Vagina (tissue), 2 donors: ENCODE results near the gene DLG2. TPM values are rescaled to one million over a fixed set of nuclear protein-coding genes. Genes with fewer than 3 reads are reported as not detected.

Experiments
- DNase-seq, 2 donors: peaks; one replicate each; pipeline ENCODE4 v3.0.0-alpha.2; 2017; ENCODE audit errors: extremely low spot score in 2 of 2
- H3K27ac ChIP-seq: fragments of 200-600 bp; sonication (generic); one replicate; pipeline ENCODE4 v1.5.1; 2019
- H3K27me3 ChIP-seq: fragments of 200-600 bp; sonication (generic); one replicate; pipeline ENCODE4 v1.5.1; 2019
- H3K36me3 ChIP-seq, 2 donors: fragments of 200-600 bp; sonication (generic); one replicate each; pipeline ENCODE4 v1.5.1; 2017 to 2019
- H3K4me1 ChIP-seq: fragments of 200-600 bp; sonication (generic); one replicate; pipeline ENCODE4 v1.5.1; 2019
- H3K4me3 ChIP-seq, 2 donors: fragments of 200-600 bp; sonication (generic); 1 replicate in 1 of 2; 2 replicates in 1 of 2; pipeline ENCODE4 v1.5.1; 2016 to 2019
- H3K9me3 ChIP-seq: fragments of 200-600 bp; sonication (generic); one replicate; pipeline ENCODE4 v1.5.1; 2019
- CTCF ChIP-seq, 3 experiments: fragments of 450-650 bp in 2 of 3; fragments of 200-600 bp in 1 of 3; sonication (generic) in 1 of 3; IDR thresholded peaks; one replicate each; pipeline ENCODE4 v1.5.1; 2017 to 2019; ENCODE audit warnings: antibody characterized with exemption in 3 of 3, mild to moderate bottlenecking in 2 of 3, moderate library complexity in 2 of 3
- POLR2A ChIP-seq, 2 donors: fragments of 450-650 bp; IDR thresholded peaks; one replicate each; pipeline ENCODE4 v1.6.1; 2017; ENCODE audit warnings: antibody characterized with exemption in 2 of 2, mild to moderate bottlenecking in 2 of 2, moderate library complexity in 2 of 2
- POLR2AphosphoS5 ChIP-seq, 2 donors: sonication (generic); formaldehyde crosslinking; IDR thresholded peaks; one replicate each; pipeline ENCODE4 v1.9.0; 2017; ENCODE audit warnings: antibody characterized with exemption in 2 of 2, mild to moderate bottlenecking in 2 of 2, low read depth in 1 of 2; ENCODE audit not compliant: insufficient read depth in 1 of 2
- intact Hi-C: fragments of 100-400 bp; cut with DNase I; formaldehyde crosslinking; loops from one replicate; pipeline ENCODE4 v1.15.1; 2023
- total RNA-seq: library from RNA; depleted of rRNA; stranded (reverse); fragments of >200 nt; gene quantifications from one replicate; pipeline ENCODE4 v1.2.3, GENCODE V29; 2016

DLG2 gene
- total RNA-seq, 1 donor from 2014 or later: 10.1 TPM

GRCh38 chr11:83557653-83558052 is 2069.5 kb downstream of the DLG2 start:
- Histone ChIP-seq H3K9me3 (no peaks in the 10 kb centered on the region), H3K36me3 (no peaks in the 10 kb centered on the region), H3K4me1 (no peaks in the 10 kb centered on the region), H3K27me3 (no peaks in the 10 kb centered on the region), H3K27ac (no peak overlapping the region), H3K4me3 (no peak overlapping the region)
- intact Hi-C loops: no loop called here
- no peak for TF ChIP-seq POLR2A (IDR thresholded peaks at IDR 0.05)
- DNase-seq: no peak

- Histone ChIP-seq H3K4me3 (no peak overlapping the region), H3K36me3 (no peaks in the 10 kb centered on the region), H3K9me3 (no peaks in the 10 kb centered on the region), H3K27me3 (no peaks in the 10 kb centered on the region), H3K4me1 (no peaks in the 10 kb centered on the region), H3K27ac (no peak overlapping the region)
- no peak for TF ChIP-seq CTCF (IDR thresholded peaks at IDR 0.05)
- no peak for TF ChIP-seq POLR2AphosphoS5 (IDR thresholded peaks at IDR 0.05; ENCODE audit: insufficient read depth in 1 of 2, low read depth in 1 of 2)
- TF ChIP-seq POLR2A (IDR thresholded peaks at IDR 0.05): no peak
- DNase-seq: no peak
- intact Hi-C loops: no loop called here
These were observed 2072.3 kb downstream of the DLG2 start for GRCh38 chr11:83554876-83555275.

GRCh38 chr11:83549984-83550667 is 2077.0 kb downstream of the DLG2 start:
- no peaks in the 10 kb centered on the region for H3K9me3 ChIP-seq
- no peak for DNase-seq
- H3K4me3 ChIP-seq: no peak overlapping the region
- H3K27ac ChIP-seq: no peak overlapping the region
- H3K36me3 ChIP-seq: no peaks in the 10 kb centered on the region
- no peaks in the 10 kb centered on the region for H3K27me3 ChIP-seq
- H3K4me1 ChIP-seq: no peaks in the 10 kb centered on the region
- TF ChIP-seq POLR2AphosphoS5 (IDR thresholded peaks at IDR 0.05; ENCODE audit: insufficient read depth in 1 of 2, low read depth in 1 of 2) (no peak), CTCF (IDR thresholded peaks at IDR 0.05) (no peak), POLR2A (IDR thresholded peaks at IDR 0.05) (no peak)
- intact Hi-C loops: no loop called here

- DNase-seq: no peak
- intact Hi-C loops: no loop called here
- Histone ChIP-seq H3K4me3 (no peak overlapping the region), H3K27ac (no peak overlapping the region), H3K36me3 (no peaks in the 10 kb centered on the region), H3K4me1 (no peaks in the 10 kb centered on the region), H3K27me3 (no peaks in the 10 kb centered on the region), H3K9me3 (no peaks in the 10 kb centered on the region)
- TF ChIP-seq CTCF (IDR thresholded peaks at IDR 0.05) (no peak), POLR2AphosphoS5 (IDR thresholded peaks at IDR 0.05; ENCODE audit: insufficient read depth in 1 of 2, low read depth in 1 of 2) (no peak), POLR2A (IDR thresholded peaks at IDR 0.05) (no peak)
These were observed 2080.8 kb downstream of the DLG2 start for GRCh38 chr11:83546368-83546767.

GRCh38 chr11:83545494-83546260 is 2081.5 kb downstream of the DLG2 start:
- H3K9me3 ChIP-seq: no peaks in the 10 kb centered on the region
- peaks cover 5% of the 10 kb centered on the region for H3K4me1 ChIP-seq
- no peaks in the 10 kb centered on the region for H3K27me3 ChIP-seq
- intact Hi-C loops: no loop called here
- TF ChIP-seq CTCF (IDR thresholded peaks at IDR 0.05) (no peak), POLR2AphosphoS5 (IDR thresholded peaks at IDR 0.05; ENCODE audit: insufficient read depth in 1 of 2, low read depth in 1 of 2) (no peak), POLR2A (IDR thresholded peaks at IDR 0.05) (no peak)
- H3K27ac ChIP-seq: no peak overlapping the region
- DNase-seq: no peak
- no peak overlapping the region for H3K4me3 ChIP-seq
- no peaks in the 10 kb centered on the region for H3K36me3 ChIP-seq
